DND-41 (cell line): ENCODE measurements around the gene CDH23.

Source experiments
- ATAC-seq: fragments of 200-7000 bp; cut with Tn5 transposase; 3 replicates; pipeline ENCODE4 v1.9.1; 2021; ENCODE audit warnings: low read depth; ENCODE audit not compliant: insufficient read depth
- DNase-seq: peaks from one replicate; pipeline ENCODE4 v3.0.0-alpha.2; 2020
- H2AFZ ChIP-seq: 2 replicates; pipeline ENCODE4 v1.6.0; 2012; ENCODE audit warnings: low read depth, low read length
- H3K27ac ChIP-seq: 2 replicates; pipeline ENCODE4 v1.5.1; 2012; ENCODE audit warnings: low read length, inconsistent platforms
- H3K27me3 ChIP-seq: fragments of 200-600 bp; sonication (generic); 2 replicates; pipeline ENCODE4 v1.6.0; 2012; ENCODE audit warnings: low read length, mild to moderate bottlenecking, inconsistent platforms; ENCODE audit not compliant: insufficient read depth, poor library complexity
- H3K36me3 ChIP-seq: 2 replicates; pipeline ENCODE4 v1.5.1; 2012; ENCODE audit warnings: low read length, inconsistent platforms; ENCODE audit not compliant: insufficient read depth
- H3K4me1 ChIP-seq: 2 replicates; pipeline ENCODE4 v1.5.1; 2012; ENCODE audit warnings: mild to moderate bottlenecking, low read length; ENCODE audit not compliant: insufficient read depth
- H3K4me2 ChIP-seq: 2 replicates; pipeline ENCODE4 v1.6.0; 2012; ENCODE audit warnings: mild to moderate bottlenecking, moderate library complexity, low read length, inconsistent platforms; ENCODE audit not compliant: insufficient read depth
- H3K4me3 ChIP-seq, 2 experiments: fragments of 200-600 bp in 1 of 2; shearing (Covaris generic) in 1 of 2; 2 replicates each; pipeline ENCODE4 v1.5.1; 2012 to 2016; ENCODE audit warnings: inconsistent platforms in 2 of 2, low read length in 2 of 2, mild to moderate bottlenecking in 2 of 2, low read depth in 1 of 2, moderate library complexity in 1 of 2
- H3K79me2 ChIP-seq: 2 replicates; pipeline ENCODE4 v1.6.0; 2012; ENCODE audit warnings: low read length, inconsistent platforms; ENCODE audit not compliant: insufficient read depth
- H3K9ac ChIP-seq: 2 replicates; pipeline ENCODE4 v1.6.0; 2012; ENCODE audit warnings: low read depth, mild to moderate bottlenecking, inconsistent platforms, low read length, moderate library complexity
- H3K9me3 ChIP-seq: 2 replicates; pipeline ENCODE4 v1.5.1; 2012; ENCODE audit warnings: low read length, moderate library complexity, mild to moderate bottlenecking, inconsistent platforms; ENCODE audit not compliant: insufficient read depth, severe bottlenecking
- H4K20me1 ChIP-seq: 2 replicates; pipeline ENCODE4 v1.6.0; 2012; ENCODE audit warnings: low read length; ENCODE audit not compliant: insufficient read depth
- CTCF ChIP-seq: IDR thresholded peaks from 2 replicates; pipeline ENCODE4 v1.5.1; 2012; ENCODE audit warnings: borderline replicate concordance, low read length, moderate library complexity, mild to moderate bottlenecking; ENCODE audit not compliant: poor library complexity, severe bottlenecking; ENCODE audit errors: extremely low read depth
- EZH2 ChIP-seq: IDR thresholded peaks from 3 replicates; pipeline ENCODE4 v1.6.1; 2012; ENCODE audit warnings: borderline replicate concordance, low read depth, mild to moderate bottlenecking, moderate library complexity, low read length, inconsistent platforms; ENCODE audit not compliant: severe bottlenecking

The CDH23 gene

DNA sequence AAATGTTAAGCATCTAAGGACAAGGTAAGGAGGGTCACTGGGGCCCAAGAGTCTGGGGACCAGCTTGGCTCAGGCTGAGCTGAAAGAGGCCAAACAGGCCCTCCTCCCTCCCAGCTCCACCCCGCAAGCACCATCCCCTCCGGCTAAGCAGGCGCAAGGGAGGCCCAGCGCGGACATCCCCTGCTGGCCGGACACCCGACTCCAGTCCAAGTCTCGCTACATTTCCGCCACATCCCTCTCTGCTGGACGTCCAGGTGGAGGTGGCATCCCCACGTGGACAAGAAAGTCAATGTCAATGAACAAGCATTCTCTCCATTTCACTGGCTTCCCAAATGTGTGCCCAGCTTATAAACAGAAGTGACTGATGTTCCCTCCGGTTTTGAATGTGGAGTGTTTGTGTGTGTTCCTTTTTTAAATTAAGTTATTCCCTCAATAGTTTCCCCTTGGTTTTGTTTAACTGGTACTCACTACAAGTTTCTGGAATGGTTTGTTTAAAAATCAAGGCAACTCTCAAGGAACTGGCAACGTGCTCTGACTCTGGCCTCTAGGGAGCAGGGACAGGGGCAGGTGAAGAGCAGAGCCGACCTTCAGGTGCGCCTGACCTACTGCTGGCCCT lies 418.9 kb downstream of the CDH23 start:
- Histone ChIP-seq H3K9ac (no peak overlapping the region), H3K4me3 (no peak overlapping the region), H3K27ac (no peak overlapping the region), H3K4me2 (no peak overlapping the region), H4K20me1 (peaks cover 20% of the 10 kb centered on the region), H3K9me3 (no peaks in the 10 kb centered on the region), H3K79me2 (no peaks in the 10 kb centered on the region), H3K27me3 (no peaks in the 10 kb centered on the region), H3K4me1 (no peaks in the 10 kb centered on the region), H2AFZ (no peak overlapping the region), H3K36me3 (peaks cover 66% of the 10 kb centered on the region)
- no peak for ATAC-seq
- TF ChIP-seq EZH2: no peak
- TF ChIP-seq CTCF: no peak
- no peak for DNase-seq

- Histone ChIP-seq H3K9me3 (no peaks in the 10 kb centered on the region), H3K27ac (no peak overlapping the region), H4K20me1 (peaks cover 20% of the 10 kb centered on the region), H3K79me2 (no peaks in the 10 kb centered on the region), H3K36me3 (peaks cover 74% of the 10 kb centered on the region), H2AFZ (no peak overlapping the region), H3K9ac (no peak overlapping the region), H3K27me3 (no peaks in the 10 kb centered on the region), H3K4me2 (no peak overlapping the region), H3K4me1 (no peaks in the 10 kb centered on the region), H3K4me3 (no peak overlapping the region)
- no peak for ATAC-seq
- TF ChIP-seq EZH2 (no peak), CTCF (no peak)
- DNase-seq: no peak
Measured at GRCh38 chr10:71816421-71816851, 419.7 kb downstream of the CDH23 start.

DNA sequence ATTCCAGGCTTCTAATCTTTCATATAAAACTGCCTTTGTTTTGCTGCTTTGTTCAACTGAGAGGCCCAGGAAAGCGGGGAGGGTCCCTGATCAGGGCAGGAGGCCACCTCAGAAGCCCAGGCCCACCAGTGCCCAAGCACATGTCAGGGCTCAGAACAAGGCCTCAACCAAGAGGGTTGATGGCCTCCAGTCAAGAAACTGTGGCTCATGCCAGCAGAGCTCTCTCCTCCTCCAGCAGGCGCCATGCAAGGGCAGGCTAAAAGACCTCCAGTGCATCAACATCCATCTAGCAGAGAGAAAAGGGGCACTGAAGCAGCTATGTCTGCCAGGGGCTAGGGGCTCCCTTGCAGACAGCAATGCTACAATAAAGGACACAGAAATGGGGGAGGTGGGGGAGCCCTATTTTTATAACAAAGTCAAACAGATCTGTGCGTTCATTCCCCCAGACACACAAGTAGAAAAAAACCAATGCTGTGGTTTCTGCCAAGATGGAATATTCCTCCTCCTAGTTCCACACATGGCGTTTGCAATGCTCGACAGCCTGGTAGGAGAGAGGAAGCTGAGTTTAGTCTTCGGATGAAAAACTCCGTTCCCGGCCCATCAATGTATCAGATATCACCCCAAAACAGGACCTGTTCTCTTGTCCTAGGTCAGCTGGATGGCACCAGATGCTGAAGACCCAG lies 420.4 kb downstream of the CDH23 start:
- Histone ChIP-seq H3K36me3 (peaks cover 80% of the 10 kb centered on the region), H3K27me3 (no peaks in the 10 kb centered on the region)
- no peak for TF ChIP-seq EZH2
- no peak for TF ChIP-seq CTCF

More for the DNA sequence above, 420.4 kb downstream of the CDH23 start:
- ATAC-seq (no peak), DNase-seq (no peak)
- H3K9me3 ChIP-seq: no peaks in the 10 kb centered on the region
- no peak overlapping the region for H3K9ac ChIP-seq
- H3K27ac ChIP-seq: no peak overlapping the region
- H4K20me1 ChIP-seq: peaks cover 24% of the 10 kb centered on the region
- no peak overlapping the region for H2AFZ ChIP-seq
- H3K4me2 ChIP-seq: no peak overlapping the region
- no peak overlapping the region for H3K4me3 ChIP-seq
- H3K4me1 ChIP-seq: no peaks in the 10 kb centered on the region
- 0 out of 2 replicates have a peak, but pooled peaks cover 5% of the 10 kb centered on the region for H3K79me2 ChIP-seq
